Panc1 (cell line): ENCODE results near the gene C1QC.

Experiments used
- POLR2AphosphoS5 ChIP-seq: IDR thresholded peaks from 2 replicates; pipeline ENCODE4 v1.6.1; 2012; ENCODE audit warnings: mild to moderate bottlenecking, low read depth, low read length, moderate library complexity
- TF ChIP-seq, protein P1 (sequence below): fragments of 450-650 bp; IDR thresholded peaks from 2 replicates; pipeline ENCODE4 v1.5.1; 2017; ENCODE audit warnings: mild to moderate bottlenecking

DNA sequence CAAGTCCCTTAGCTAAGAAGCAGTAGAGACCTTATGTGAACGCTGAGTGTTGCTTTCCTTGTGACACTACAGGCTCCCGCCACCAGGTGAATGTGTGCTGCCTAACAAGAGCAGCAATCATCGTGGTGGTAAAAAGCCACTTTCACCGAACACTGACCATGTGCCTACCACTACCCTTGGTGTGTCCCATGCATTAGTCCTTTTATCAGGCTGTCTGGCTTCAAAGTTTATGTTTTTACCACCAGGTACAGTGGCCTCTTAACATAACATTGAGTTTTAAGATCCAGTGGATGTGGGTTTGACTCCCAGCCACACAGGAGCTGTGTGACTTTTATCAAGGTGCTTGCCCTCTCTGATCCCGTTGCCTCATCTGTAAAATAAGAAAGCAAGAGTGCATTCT lies 11.3 kb downstream of the C1QC start:
- TF ChIP-seq, protein P1, sequence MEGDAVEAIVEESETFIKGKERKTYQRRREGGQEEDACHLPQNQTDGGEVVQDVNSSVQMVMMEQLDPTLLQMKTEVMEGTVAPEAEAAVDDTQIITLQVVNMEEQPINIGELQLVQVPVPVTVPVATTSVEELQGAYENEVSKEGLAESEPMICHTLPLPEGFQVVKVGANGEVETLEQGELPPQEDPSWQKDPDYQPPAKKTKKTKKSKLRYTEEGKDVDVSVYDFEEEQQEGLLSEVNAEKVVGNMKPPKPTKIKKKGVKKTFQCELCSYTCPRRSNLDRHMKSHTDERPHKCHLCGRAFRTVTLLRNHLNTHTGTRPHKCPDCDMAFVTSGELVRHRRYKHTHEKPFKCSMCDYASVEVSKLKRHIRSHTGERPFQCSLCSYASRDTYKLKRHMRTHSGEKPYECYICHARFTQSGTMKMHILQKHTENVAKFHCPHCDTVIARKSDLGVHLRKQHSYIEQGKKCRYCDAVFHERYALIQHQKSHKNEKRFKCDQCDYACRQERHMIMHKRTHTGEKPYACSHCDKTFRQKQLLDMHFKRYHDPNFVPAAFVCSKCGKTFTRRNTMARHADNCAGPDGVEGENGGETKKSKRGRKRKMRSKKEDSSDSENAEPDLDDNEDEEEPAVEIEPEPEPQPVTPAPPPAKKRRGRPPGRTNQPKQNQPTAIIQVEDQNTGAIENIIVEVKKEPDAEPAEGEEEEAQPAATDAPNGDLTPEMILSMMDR = no peak
- TF ChIP-seq POLR2AphosphoS5 = no peak
